NCI-H146 (cell line): ENCODE results near the gene RARRES2.

ENCODE experiments used
- DNase-seq: peaks from one replicate; lab custom pipeline; 2025; lab: John Stamatoyannopoulos, UW

The RARRES2 gene

DNA sequence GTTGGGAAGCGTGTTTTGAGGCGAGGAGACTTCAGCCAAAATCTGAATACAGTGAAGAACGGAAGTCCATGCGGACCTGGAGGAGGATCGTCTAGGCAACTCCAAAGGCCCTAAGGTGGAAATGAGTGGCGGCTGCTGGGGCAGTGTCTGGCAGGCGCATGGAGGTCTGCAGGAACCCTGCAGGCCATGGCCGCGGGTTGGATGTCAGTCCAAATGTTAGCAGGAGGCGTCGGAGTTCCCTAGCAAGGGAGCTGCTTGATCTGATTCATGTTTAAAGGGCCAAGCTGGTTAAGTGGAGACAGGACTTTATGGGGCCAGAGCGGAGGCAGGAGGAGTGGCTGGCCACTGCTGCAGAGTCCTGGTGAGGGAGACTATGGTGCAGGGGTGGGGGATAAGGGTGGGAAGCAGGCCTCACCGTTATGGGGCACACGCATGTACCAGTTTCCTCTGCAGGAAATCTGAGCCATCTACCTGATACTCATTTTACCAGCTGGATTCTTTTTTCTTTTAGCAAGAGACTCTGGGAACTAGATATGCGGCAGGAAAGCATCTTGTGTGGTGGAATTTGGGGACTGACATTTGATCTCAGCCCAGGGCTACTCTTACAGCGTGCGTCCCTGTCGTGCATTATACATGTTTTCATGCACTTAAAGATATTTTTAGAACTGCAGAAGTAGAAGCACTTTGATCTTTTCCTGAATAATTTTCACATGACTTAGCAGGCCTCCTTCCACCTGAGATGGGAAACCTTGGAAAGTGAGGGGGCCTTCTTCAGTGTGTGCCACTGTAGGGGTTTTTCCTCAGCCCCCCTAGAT, 20.6 kb upstream of the RARRES2 start:
- DNase-seq = no peak

DNA sequence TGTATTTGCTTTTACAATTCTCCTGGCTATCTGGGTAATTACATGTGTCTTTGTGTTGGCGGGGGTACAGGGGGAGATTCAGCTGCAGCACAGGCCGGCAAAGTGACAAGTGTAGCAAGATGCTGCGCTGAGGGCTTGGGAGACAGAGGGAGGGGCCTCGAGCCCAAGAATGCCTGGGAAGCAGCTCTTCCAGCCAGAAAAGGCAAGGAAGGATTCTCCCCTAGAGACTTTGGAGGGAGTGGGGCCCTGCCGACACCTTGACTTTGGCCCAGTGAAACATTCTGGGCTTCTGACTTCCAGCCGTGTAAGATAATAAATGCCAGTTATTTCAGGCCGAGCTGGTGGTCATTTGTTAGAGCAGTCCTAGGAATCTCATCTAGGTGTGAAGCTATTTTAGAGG, 20.0 kb upstream of the RARRES2 start:
- no peak for DNase-seq

DNA sequence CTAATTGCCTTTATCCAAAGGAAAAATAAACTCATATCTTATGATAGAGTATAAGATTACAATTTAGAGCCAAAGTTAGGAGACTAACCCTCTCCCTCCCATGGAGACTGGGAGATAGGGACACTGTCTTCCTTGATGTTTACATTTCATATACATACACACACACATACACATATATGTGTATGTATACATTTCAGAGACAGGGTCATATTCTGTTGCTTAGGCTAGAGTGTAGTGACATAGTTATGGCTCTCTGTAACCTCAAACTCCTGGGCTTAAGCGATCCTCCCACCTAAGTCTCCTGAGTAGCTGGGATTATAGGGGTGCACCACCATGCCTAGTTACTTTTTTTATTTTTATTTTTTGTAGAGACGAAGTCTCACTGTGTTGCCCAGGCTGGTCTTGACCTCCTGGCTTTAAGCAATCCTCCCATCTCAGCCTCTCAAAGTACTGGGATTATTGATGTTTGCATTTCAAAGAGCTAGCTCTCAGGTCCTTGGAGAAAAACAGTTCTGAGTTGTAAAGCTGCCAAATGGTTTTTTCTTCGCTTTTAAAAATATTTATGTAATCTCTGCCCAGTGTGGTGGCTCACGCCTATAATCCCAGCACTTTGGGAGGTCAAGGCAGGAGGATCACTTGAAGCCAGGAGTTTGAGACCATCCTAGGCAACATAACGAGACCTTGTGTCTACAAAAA, 19.1 kb upstream of the RARRES2 start:
- DNase-seq = no peak

DNA sequence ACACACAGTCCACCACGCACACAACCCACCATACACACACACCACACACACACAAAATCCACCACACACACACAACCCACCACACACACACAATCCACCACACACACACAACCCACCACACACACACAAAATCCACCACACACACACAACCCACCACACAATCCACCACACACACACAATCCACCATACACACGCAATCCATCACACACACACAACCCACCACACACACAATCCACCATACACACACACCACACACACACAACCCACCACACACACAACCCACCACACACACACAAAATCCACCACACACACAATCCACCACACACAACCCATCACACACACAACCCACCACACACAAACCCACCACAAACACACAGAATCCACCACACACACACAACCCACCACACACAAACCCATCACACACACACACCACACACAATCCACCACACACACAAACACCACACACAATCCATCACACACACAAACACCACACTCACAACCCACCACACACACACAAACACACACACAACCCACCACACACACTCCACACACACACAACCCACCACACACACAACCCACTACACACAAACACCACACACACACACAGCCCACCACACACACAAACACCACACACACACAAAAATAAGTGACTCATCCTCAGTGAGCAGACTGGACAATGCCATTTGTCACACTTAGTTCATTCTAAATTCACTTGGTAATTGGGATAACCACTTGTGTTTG, 18.4 kb upstream of the RARRES2 start:
- no peak for DNase-seq

DNA sequence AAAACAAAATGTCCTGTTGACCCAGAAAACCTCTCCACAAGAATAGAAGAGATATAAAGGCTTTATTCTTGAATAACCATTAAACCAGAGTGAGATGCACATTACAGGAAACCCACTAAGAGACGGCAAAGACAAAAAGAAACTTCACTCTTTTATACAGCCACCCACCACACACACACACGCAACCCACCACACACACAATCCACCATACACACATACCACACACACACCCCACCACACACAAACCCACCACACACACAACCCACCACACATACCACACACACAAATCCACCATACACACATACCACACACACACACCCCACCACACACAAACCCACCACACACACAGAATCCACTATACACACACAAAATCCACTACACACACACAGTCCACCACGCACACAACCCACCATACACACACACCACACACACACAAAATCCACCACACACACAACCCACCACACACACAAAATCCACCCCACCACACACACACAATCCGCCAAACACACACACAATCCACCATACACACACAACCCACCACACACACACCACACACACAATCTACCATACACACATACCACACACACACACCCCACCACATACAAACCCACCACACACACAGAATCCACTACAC, 17.7 kb upstream of the RARRES2 start:
- DNase-seq = no peak

DNA sequence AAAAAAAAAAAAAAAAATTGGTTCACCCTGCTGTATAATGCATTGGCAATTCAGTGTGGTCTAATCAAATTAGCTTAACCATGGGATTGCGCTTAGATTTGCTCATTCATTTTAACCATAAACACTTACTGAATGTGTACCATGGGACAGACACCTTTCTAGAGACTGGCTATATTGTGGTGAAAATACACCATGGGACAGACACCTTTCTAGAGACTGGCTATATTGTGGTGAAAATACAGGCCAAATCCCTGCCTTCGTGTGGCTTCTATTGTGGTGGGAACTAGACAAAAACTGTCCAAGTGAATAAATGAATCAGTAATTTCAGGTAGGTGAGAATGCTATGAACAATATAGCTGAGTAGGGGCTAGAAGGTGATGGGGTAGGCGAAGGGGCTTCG, 17.0 kb upstream of the RARRES2 start:
- DNase-seq = no peak

DNA sequence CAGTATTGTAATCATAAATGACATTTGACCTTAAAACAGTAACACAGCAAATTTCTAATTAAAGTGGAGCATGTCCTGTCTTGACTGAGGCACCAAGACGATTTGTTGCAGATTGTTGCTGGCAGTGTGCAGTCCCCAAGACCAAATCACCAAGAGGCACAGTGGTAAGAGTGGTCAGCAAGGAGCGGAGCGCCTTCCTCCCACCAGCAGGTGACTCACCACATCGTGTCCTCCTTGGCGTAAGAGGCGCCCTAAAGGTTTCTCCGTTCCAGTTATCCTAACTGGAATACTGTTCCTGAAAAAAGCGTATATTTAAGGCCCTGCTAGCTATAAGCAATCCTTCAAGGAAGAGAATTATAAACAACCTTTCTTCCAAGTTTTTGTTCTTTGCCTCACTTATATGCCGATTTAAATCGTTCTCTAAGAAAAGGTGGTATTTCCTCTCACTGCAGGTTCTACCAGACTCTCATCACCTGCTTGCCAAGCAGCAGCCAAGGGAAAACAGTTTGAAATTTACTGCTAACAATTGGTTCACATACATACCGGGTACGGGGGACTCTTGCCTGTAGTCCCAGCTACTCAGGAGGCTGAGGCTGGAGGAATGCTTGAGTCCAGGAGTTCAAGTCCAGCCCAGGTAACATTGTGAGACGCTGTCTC, 16.5 kb upstream of the RARRES2 start:
- DNase-seq = no peak

DNA sequence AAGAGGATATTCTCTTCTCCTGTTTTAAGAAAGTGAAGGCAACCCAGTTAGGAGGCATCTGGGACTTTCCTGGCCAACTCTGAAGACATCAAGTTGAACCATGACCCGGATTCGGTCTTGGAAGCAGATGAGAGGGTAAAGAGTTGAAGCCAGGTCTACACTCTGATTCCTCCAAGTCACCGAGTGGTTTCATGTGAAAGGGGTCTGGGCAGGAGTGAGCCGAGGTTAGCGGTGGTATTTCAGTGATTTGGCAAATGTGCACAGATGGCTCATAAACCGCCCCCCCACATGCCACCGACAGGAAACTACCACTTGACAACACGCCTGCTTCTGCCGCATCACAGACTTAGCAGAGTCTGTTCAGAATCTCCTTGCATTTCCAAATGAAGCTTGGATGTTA, 15.8 kb upstream of the RARRES2 start:
- DNase-seq = no peak

DNA sequence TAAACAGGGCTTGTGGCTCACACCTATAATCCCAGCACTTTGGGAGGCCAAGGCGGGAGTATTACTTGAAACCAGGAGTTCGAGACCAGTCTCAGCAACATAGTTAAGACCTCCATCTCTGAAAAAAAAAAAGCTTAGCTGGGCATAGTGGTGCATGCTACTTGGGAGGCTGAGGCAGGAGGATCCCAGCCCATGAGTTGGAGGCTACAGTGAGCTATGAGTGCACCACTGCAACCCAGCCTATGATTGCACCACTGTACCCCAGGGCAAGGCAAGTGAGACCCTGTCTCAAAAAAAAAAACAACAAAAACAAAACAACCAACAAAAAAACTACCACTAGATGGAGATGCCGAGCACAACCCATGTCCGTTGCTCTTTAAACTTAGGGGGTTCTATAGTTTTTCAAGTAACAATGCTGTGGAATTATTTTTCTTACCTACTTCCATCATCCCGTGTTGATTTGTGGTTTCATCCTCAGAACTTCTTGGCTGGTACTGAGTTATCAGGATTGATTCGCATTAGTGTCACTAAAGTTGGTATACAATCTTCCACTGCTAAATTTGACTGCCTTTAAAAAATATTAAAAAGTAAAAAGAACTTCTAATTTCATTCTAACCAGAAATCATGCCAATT, 15.0 kb upstream of the RARRES2 start:
- no peak for DNase-seq

DNA sequence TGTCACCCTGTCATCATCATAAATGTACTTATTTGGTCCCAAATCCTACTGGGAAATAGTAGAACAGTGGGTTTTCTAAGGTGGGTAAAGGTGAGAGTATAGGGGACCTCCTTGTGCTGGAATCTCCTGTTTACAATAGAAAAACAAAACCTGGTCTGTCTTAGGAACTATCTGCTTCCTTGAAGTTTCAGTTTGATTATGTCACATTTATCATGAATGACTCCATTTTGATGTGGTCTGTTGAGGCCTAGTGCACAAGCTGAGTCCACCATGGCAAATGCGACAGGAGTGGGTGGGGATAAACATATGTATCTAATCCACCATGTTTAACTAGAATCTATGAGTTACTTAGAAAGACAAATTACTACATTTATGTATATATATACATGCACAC, 14.2 kb upstream of the RARRES2 start:
- DNase-seq = no peak

DNA sequence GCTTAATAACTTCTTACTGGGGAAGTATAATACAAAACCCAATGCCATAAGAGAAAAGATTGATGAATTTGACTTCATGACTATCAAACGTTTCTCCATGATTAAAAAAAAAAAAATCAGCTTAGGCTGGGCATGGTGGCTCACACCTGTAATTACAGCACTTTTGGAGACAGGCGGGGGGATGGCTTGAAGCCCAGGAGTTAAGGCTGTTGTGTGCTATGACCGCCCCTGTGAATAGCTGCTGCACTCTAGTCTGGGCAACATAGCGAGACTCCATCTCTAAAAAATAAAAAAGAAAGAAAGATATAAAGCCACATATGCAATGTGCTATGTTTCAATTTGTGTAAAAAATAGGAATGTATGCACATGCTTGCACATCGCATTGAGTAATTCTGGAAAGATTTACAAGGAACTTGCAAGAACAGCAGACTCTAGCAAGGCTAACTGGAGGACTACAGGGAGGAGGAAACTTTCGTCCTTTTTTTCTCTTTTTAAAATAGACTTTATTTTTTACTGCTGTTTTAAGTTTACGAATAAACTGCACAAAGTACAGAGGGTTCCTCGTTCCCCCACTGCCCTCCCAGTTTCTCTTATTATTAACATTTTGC, 10.3 kb upstream of the RARRES2 start:
- no peak for DNase-seq

DNA sequence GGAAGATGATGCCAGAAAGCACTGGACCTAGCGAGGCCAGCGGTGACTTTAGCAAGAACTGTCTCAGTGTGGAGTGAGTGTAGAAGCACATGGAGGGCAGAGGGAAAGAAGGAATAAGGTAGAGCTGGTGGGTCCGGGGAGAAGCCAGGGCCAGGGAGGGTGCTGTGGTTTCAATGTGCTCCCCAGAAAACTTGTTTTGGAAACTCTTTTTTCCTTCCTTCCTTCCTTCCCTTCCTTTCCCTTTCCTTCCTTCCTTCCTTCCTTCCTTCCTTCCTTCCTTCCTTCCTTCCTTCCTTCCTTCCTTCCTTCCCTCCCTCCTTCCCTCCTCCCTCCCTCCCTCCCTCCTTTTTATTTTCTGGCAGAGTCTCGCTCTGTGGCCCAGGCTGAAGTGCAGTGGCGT, 5.5 kb upstream of the RARRES2 start:
- no peak for DNase-seq

DNA sequence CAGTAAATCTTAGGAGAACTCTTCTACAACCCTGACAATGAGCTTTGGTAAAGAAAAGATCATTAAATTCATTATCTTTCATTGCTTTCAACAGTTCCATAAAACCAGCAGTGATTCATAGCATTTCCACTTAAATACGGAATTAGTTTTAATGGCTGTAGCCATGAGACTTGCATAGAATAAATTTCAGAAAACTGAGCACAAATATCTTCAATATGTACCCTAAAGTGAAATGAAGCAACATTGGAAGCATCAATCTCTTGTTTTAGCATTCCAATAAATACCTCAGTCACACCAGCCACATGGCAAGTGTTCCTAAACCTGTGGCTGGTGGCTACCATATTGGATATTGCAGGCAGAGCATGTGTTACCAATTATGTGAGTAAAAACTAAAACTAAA, 3.6 kb upstream of the RARRES2 start:
- no peak for DNase-seq

DNA sequence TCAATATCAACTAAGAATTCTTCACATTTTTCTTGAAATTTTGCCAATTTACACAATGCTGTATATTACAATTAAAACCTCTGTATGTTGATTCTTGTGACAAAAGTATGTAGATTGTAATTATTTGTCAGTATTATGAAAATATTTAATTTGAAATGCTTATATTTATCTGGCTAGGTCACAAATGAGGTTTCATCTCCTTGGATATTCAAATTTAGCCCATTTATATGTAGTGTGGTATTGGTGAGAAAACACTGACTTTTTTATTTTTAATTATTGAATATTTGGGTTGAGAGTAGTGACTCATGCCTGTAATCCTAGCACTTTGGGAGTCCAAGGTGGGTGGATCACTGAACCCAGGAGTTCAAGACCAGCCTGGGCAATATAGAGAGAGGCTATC, 2.9 kb upstream of the RARRES2 start:
- no peak for DNase-seq

DNA sequence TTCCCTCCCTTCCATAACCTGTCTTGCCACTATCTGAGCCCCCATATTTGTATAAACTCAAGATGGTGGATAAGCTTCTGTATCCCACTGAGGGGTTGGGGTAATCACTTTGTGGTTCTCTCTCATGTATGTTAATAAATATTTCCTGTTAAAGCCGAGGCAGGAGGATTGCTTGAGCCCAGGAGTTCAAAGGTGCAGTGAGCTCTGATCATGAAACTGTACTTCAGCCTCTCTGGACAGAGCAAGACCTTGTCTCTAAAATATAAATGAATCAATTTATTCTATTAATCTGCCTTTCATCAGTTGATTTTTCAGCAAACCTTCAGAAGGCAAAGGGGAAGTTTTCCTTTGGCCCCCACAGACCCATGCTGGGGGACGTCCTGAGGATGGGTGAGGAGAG, 1.8 kb upstream of the RARRES2 start:
- DNase-seq = no peak

DNA sequence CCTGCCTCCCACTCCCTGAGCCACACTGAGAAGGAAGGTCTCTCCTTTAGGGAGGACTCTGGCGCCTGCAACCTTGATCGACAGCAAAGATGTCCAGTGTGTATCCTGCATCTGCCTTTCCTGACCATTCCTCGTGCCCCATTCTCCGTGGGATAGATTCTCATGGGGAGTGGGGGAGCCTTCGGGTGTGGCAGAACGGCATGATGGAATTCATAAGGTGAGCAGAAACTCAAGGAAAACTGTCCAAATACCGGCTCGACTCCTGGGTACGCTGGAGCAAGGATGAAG, 636 bp upstream of the RARRES2 start:
- no peak for DNase-seq

DNA sequence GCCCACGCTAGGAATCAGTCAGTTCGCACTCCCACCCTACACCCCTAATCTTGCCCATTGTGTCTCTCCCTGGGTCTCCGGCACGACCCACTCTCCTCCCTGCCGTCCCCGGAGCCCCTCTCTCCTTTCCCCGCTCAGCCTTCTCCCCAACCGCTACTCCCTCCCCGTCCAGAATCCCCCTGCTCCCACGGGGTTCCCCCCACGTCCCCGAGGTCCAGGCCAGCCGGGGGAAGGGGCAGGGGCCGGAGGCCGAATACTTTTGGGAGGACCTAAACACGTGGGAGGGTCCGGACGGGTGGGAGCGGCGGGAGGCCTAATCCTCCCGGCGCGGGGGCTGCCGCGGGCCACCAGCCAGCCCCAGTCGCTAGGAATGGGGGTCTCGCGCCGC, 560 bp downstream of the RARRES2 start:
- no peak for DNase-seq

DNA sequence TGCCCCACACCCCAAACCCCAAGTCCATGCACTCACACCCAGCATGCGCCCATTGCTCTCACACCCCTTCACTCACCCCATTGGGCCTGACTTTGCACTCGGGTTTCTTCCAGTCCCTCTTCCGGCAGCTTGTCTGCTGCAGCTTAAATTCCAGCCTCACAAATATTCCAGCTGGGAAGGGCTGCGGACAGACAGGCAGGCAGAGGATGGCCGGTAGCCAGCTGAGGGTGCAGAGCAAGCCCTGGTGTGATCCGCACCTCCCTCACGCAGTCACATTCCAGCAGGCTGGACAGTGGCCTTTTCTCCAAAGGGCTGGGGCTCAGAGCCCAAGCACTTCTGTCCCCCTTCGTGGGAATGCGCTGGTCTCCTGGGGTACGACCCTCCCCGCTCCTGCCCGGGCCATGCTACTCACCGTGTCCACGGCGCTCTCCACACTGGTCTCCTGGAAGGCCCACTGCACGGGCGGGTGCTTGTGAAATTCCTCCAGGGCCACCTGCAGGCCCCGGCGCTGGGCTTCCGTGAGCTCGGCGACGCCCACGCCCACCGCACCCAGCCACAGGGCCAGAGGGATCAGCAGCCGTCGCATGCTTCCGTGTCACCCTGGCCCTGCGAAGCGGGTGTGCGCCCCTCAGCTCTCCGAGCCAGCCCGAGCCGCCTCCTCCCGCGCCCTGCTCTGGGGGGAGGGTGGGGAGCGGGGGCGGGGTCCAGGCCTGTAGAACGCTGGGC, 1.2 kb downstream of the RARRES2 start:
- no peak for DNase-seq

DNA sequence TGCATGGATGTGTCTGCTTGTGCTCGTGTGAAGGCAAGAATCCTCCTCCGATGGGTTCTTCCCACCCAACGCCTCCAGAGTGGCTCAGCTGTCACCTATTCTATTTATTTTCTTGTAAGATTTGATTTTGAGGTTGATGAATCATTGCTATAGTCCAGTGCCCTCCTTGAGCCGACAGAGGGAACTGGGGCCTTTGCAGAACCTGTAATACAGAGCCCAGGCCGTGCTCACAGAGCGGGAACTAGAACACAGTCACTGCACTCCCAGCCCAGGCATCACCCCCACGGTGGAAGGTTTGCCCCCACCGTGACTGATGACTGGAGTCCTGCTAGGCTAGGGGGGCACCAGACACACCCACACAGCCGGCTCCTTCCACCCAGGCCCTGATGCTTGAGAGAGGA, 2.0 kb downstream of the RARRES2 start:
- no peak for DNase-seq

DNA sequence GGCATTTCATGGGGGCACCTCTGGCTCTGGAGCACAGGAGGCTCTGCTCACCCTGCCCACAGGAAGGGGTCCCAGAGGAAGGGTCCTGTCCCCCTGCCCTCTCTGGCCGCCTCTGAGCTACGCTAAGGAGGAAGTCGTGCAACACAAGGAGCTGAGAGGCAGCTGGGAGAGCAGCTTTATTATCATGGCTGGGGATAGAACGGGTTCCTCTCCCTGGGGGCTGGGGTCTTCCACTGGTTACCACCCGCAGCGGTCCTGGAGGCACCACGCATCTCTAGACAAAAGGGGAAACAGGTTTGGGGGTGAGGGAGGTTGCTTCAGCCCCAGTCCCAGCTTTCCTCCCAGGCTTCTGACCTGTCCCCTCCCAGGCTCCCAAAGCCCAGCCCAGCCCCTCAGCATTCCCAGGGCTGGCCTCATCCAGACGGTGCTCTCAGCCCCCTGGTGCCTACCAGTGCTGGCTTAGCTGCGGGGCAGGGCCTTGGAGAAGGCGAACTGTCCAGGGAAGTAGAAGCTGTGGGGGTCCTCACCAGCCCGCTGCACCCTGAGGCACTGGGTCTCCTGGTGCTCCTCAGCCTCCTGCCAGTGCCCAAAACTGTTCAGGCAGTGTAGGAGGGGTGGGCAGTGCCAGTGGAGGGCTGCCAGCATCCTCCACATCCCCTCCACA, 3.1 kb downstream of the RARRES2 start:
- DNase-seq = no peak
